GF-D8 (cell line): ENCODE measurements around the gene RGS16.

Experiments used
- DNase-seq: peaks from one replicate; lab custom pipeline; 2025; lab: John Stamatoyannopoulos, UW

The RGS16 gene

DNA sequence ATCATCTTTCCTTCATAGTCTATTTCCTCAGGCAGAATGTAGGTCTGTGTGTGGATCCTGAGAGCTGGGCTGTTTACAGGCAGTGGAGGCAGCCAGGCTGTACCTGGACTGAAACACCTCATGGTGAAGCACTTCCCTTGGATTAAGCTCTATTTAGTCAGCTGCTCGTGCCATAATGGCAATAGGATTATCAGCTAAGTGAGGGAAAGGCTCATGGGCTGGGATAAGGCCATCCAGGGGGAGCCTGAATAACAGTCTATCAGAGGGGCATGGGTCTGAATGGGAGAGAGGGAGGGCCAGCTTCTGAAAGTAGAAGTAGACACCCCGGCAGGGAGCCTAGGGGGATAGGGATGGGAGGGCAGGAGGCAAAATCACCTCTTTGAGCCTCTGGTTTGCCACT, 23.5 kb downstream of the RGS16 start:
- no peak for DNase-seq

DNA sequence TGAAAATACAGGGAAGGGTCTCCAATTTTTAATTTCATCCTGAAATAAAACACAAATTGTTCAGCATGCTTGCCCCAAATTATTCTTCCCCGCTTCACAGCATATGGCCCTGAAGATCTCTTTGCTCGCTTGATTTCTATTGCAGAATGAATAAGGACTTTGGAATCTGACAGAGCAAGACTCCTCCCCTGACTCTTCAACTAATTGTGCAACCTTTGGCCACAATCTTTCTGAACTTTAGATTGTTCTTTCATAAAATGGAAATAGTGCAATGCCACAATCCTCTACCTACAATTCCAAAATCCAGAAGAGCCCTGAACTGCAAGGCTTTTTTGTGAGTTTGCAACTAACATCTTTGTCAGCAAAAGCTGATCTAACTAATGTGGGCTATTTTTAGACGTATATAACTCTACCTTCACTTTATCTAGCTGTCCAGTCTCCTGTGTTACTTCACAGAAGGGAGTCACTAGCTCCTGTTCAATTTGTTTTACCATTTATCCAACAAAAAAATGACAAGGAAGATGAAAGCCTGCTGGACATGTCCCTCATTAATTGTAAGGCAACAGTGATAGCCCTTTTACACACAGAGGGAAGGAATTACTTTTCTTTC, 28.5 kb downstream of the RGS16 start:
- no peak for DNase-seq

DNA sequence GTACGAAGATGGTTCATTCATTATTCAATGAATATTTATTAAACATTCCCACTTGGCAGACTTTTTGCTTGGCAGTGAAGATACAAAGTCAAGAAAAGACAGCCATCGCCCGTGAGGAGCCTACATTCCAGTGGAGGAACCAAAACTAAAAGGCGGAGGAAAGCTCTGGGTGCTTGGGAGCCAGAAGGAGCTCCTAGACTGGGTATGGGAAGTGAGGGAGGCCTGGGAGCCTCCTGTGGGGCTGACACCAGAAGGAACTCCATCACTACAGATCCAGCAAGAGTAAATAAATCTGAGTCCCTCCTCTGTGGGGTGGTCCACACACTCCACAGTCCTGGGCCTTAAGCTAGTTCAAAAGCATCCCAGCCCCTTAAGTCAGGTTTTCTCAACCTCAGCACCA, 30.0 kb downstream of the RGS16 start:
- DNase-seq, result no peak

DNA sequence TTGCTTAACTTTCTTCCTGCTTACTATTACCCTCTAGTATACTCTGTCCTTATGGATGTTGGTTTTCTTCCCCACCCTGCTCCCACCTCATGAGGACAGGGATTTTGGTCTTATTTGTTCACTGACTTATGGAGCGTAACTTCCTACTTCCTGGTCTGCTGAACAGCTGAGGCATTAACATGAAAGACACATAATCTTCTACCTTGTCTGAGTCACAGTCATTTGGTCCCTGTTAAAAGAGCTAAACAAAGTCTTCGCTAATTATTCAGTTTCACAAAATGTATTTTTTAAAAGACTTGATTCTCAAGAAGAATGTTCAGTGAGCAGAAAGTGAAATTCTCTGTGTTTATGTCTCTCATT, 33.6 kb downstream of the RGS16 start:
- DNase-seq, result no peak

DNA sequence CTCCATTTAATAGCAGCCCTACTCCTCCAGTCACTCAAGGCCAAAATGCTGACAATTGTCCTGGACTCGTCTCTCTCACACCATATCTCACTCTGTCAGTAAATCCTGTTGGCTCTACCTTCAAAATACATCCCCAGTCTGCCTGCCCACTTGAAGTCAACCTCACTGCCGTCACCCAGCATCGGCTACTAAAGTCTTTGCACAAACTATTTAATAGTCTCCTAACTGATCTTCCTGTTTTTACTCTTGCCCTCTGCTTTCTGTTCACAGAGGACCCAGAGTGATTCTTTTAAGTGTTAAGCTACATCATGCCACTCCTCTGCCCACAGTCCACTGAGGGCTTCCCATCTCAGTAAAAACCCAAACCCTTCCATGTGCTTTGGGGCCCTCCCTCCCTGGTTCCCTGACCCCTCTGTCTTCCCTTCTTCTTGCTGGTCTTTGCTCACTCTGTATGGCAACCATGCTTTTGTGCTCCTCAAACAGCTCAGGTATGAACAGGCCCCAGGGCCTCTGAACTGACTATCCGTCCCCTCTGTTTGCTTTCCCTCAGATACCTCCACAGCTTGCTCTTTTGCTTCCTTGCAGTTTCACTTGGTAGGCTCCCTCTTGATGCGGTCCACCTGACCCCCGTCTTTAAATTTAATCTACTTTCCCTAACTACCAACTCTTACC, 34.1 kb downstream of the RGS16 start:
- DNase-seq, result no peak

DNA sequence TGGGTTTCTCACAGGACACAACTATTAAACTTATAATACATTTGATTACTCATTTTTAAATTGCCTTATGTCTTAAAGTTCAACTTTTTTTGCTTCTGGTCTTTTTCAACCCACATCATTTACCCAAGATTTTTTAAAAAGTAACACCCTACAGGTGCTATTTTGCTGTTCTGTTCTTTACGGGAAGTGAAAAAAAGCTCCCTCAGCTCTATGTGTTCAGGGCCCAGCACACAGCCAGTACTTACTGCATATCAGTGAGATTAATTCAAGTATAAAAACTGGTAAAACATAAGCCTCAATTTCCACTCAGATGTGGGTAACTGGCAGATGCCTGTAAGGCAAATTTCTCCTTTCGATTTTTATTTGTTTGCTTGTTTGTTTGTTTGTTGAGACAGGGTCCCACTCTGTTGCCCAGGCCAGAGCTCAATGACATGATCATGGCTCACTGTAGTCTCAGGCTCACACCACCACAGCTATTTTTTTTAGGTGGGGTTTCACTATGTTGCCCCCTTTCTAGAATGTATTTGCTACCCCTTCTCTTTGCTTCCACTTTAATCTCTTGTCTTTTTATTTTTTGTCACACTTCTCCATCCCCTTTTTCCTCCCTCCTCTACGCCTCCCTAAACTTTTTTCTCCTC, 35.4 kb downstream of the RGS16 start:
- DNase-seq, result no peak

DNA sequence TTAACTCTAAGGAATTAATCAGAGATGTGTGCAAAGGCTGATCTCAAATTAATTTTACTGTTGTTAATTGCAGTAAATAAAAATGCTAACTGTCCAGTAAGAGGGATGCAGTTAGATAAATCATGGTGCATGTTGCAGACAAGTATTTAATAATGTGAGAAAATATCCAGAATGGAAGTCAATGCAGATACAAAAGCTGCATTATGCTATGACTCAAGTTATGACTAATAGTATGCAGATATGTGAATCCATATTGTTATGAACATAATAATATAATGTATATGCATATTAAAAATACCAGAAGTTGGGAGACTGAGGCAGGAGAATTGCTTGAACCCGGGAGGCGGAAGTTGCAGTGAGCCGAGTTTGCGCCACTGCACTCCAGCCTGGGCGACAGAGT, 36.6 kb downstream of the RGS16 start:
- DNase-seq, result no peak

DNA sequence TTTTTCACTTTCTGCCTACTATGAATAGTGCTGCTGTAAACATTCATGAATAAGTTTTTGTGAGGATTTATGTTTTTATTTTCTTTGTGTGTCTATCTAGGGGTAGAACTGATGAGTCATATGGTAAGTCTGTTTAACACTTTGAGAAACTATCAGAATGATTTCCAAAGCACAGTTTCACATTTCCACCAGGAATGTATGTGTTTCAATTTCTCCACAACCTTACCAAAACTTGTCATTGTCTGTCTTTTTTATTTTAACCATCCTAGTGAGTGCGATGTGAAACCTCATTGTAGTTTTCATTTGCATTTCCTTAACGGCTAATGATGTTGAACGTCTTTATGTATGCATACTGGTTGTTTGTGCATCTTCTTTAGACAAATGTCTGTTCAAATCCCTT, 38.7 kb downstream of the RGS16 start:
- no peak for DNase-seq

DNA sequence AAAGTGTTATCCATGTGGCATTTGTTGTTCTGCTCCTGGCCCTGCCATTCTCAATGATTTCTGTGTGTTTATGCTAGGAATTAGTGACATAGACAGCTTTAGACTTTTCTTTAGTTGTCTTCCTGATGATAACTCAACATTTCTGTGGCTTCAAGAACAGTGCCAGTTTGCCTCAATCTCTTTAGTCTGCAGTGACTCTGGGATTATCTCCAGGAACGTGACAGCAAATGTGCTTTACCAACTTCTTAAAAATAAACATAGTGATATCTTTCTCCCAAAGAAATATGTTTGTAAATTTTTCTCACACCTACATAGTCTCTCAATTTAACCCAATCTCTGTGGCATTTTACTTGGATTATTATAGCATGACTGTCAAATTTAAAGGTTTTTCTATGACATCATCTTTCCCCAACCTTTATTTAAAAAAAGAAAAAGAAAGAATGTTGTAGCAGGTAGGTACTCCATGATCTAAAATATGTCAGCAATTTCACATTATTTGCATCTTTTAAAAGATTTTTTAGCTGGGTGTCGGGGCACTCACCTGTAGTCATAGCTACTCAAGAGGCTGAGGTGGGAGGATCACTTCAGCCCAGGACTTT, 39.7 kb downstream of the RGS16 start:
- no peak for DNase-seq

DNA sequence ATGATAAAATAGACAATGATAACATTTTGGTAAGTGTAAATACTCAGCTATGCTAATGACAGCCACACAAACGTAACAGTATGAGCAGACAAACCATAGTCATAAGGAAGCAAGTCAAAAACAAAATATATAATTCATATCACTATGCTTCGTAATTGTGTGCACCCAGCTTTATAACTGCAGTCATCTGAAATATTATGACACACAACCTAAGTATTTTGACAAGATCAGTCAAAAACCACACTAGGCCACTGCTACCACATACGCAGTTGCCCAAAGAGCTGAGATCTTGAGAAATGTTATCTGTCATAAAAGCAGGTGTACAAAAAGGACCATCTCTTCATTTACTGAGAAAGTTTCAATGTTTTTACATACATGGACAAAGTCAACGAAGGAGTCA, 41.1 kb downstream of the RGS16 start:
- DNase-seq, result no peak

DNA sequence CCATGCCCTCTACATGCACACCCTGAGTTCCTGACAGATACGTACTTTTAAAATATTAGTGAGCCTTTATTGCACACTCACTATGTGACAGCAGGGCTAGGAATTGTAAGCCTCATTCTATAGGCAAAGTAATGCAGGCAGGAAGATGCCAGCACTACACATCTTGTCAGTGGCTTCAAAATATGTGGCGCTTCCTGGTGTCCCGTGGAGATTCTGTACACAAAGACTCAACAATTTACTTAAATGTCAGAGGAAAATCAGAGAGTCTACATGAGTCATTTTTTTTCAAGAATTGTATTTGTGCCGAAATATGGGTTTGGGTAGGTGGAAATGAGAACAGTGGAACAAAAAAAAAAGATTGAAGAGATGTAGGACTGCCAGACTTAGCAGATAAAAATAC, 42.7 kb downstream of the RGS16 start:
- DNase-seq, result no peak

DNA sequence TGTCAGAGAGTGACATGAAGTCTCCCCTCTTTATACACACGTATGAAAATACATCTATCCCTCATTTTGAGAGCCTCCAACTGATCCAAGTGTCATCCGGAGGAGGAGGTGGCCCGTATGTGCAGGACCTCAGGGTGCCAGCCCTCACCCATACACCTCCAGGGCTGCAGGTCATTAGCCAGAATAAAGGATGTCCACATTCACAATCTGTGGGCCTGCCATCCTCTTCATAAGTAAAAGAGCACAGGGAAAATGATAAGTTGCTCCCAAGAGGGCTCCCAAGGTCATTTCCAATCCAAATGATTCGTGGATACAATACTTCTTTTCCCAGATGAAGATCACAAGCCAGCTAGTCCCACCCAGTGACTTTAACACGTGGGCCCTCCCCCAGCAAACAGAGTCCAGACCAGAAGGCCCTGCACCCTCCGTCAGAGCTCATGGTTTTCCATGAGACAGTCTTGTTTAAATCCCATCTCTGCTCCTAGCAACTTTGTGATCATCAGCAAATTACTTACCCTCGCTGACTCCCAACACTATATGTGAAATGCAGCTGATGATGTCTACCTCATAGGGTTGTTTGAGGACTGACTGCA, 43.7 kb downstream of the RGS16 start:
- DNase-seq, result no peak

DNA sequence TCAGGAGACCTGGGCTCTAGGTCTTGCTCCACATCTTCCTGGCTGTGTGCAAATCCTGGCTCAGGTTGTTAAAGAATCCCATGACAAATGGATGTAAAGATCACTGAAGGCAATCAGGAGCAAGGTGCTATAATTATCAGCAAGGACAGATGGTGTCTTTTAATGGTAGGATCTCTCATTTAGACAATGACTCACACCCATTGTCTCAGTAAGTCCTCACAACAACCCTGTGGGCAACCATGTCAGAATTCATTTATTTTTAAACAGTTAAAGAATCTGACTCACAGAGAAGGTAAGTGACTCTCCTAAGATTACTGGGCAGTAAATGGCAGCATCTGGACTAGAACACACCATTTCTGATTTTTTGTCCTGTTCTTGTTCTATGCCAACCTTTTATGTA, 47.9 kb downstream of the RGS16 start:
- DNase-seq, result no peak

DNA sequence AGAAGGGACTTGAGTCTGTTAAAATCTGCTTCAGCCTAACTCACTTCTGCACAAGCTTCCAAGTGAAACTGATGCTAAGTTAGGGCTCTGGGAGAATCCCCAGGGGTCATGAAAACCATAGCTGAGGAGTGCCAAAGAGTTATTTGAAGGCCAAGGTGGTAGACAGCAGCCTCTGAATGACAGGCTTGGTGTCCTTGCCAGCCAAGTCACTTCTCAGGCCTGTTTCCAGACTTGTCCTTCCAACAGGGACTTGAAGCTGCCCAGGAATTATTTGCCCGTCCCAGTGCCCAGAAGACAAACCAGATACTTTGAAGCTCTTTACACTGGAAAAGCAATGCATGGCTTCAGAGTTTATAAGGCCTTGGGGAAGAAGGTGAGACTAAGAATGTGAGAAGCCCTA, 48.7 kb downstream of the RGS16 start:
- no peak for DNase-seq

DNA sequence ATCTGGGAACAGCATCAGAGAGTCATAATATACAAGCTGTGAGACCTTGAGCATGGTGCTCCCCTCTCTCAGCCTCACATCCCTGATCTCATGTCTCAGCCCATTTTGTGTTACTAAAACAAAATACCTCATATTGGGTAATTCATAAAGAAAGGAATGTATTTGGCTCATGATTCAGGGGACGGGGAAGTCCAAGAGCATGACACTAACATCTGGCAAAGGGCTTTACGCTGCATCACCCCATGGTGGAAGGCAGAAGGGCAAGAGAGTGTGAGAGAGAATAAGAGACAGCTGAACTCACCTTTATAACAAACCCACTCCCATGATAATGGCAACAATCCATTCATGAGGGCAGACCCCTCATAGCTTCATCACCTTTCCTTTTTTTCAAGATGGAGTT, 51.7 kb downstream of the RGS16 start:
- no peak for DNase-seq

DNA sequence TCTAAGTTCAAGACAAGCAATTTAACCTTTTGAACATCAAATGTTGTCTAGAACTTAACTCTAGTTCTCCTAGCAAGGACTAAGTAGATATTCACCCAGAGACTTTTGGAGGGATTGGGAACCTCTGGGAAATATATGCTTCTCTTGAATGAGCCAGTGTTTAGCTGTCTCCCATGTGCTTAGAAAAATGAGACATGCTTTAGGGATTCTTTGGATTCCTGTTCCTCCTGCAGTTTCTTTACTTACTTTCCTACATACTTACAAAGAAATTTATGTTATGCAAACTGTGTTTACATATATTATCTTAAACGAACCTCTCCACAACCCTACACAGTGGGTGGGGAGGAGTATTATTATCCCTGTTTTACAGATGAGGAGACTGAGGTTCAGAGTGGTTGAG, 54.4 kb downstream of the RGS16 start:
- no peak for DNase-seq

DNA sequence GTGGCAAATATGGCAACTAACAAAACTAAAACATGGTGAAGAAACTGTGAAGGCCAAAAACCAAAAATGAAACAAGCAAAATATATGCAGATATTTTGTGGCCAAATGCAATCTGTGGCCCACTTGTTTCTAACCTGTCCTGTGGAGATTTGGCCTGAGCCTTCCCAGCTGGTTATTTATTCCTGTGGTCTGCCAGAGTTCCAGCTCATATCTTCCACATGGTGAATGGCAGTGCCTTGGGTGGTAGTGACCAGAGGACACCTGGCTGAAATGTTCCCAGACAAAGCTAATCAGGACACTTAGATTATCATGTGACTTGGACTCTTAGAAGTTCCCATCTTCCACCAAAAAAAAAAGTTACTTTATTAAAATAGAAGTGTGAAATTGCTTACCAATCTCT, 54.8 kb downstream of the RGS16 start:
- DNase-seq, result no peak
